Transverse colon (tissue), 4 donors: ENCODE data around the gene NRP1. TPM values are rescaled to one million over a fixed set of nuclear protein-coding genes. Genes with fewer than 3 reads are reported as not detected.
A peak's percentile ranks its signal among the peaks of the same experiment; 100 is the strongest.

Experiments used
- DNase-seq: peaks from one replicate; pipeline ENCODE4 v3.0.0-alpha.2; 2019
- H3K27ac ChIP-seq, 4 donors: fragments of 200-600 bp; sonication (generic); 2 replicates each; pipeline ENCODE4 v1.5.1; 2016 to 2018; ENCODE audit warnings: inconsistent platforms in 4 of 4
- H3K27me3 ChIP-seq: fragments of 200-600 bp; sonication (generic); 2 replicates; pipeline ENCODE4 v1.5.1; 2017; ENCODE audit warnings: inconsistent platforms
- H3K36me3 ChIP-seq, 4 donors: fragments of 200-600 bp; sonication (generic); 2 replicates each; pipeline ENCODE4 v1.5.1; 2017 to 2019; ENCODE audit warnings: inconsistent platforms in 4 of 4
- H3K4me1 ChIP-seq, 4 donors: fragments of 200-600 bp; sonication (generic); 2 replicates each; pipeline ENCODE4 v1.5.1; 2017 to 2020; ENCODE audit warnings: inconsistent platforms in 4 of 4
- H3K4me3 ChIP-seq, 4 donors: fragments of 200-600 bp; sonication (generic); 1 replicate in 1 of 4; 2 replicates in 3 of 4; pipeline versions ENCODE4 v1.5.1 to v1.6.1; 2017 to 2019; ENCODE audit warnings: inconsistent platforms in 4 of 4
- H3K9me3 ChIP-seq, 2 donors: fragments of 200-600 bp; sonication (generic); 2 replicates each; pipeline ENCODE4 v1.5.1; 2017 to 2019; ENCODE audit warnings: inconsistent platforms in 2 of 2
- EP300 ChIP-seq: sonication (generic); formaldehyde crosslinking; IDR thresholded peaks from one replicate; pipeline ENCODE4 v1.6.1; 2017; ENCODE audit warnings: antibody characterized with exemption, low read depth
- POLR2A ChIP-seq: fragments of 450-650 bp; IDR thresholded peaks from one replicate; pipeline ENCODE4 v1.6.1; 2016; ENCODE audit warnings: antibody characterized with exemption, mild to moderate bottlenecking, moderate library complexity
- POLR2AphosphoS5 ChIP-seq, 3 donors: sonication (generic); formaldehyde crosslinking; IDR thresholded peaks; one replicate each; pipeline ENCODE4 v1.6.1; 2016; ENCODE audit warnings: antibody characterized with exemption in 3 of 3
- WGBS, 2 donors: methylation state at CpG; one replicate each; pipeline ENCODE4 v1.1.5; 2018; ENCODE audit warnings: low coverage in 1 of 2; 5-methylcytosine and 5-hydroxymethylcytosine counted together
- in situ Hi-C, 4 donors: fragments of 200-750 bp; cut with MboI; loops; one replicate each; pipeline versions ENCODE4 v1.15.0 to v1.15.1; 2017; ENCODE audit warnings: low sequenced_read_pairs in 3 of 4, low pct_ligation_motif_present in 1 of 4, low pct_unique_long_range_greater_than_20kb in 1 of 4
- intact Hi-C: fragments of 100-400 bp; cut with DNase I; formaldehyde crosslinking; loops from one replicate; pipeline ENCODE4 v1.15.1; 2023; ENCODE audit warnings: low total_unique reads
- total RNA-seq, 4 donors: library from RNA; depleted of rRNA; stranded (reverse); fragments of >200 nt; gene quantifications; one replicate each; pipeline ENCODE4 v1.1.0, GENCODE V29; 2016
- TF ChIP-seq, protein P1 (sequence below), 5 experiments: fragments of 200-600 bp in 3 of 5; fragments of 450-650 bp in 2 of 5; sonication (generic) in 3 of 5; IDR thresholded peaks; 1 replicate in 2 of 5; 2 replicates in 3 of 5; pipeline ENCODE4 v1.5.1; 2016 to 2017; ENCODE audit warnings: antibody characterized with exemption in 5 of 5, inconsistent platforms in 3 of 5, mild to moderate bottlenecking in 2 of 5, moderate library complexity in 1 of 5

Gene NRP1
- total RNA-seq, 4 donors from 2014 or later = 14.1 to 35.5 (median 19.5) TPM

DNA sequence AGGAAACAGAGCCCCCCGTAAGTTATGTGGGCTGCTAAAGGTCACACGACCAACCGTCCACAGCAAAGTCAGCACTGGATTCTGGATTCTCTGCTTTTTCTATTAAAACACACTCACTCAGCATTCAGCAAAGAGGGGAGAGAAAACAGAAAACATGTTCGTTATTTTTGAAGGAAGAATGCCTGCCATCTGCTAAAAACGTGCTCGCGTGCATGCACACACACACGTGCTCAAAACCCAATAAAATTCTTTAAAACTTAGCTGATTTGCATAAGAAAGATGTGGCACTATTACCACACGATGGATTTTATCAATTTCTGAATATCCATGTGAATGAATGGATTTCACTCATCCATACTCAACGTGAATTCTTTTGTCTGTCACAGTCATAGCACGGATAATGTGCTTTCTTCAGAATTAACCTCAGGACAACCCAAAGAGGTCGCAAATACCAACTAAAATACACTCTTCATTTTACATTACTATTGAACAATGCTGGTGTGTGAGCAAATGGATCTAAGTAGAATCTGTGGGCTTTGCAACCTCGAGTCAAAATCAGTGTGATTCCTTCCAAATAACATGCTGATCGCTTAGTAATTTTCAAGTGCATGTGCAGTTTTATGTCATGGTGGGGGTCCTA is 40.8 kb downstream of the NRP1 start:
- Histone ChIP-seq H3K9me3 (no peaks in the 10 kb centered on the region), H3K27me3 (no peaks in the 10 kb centered on the region), H3K4me1 (peaks cover 0 to 5% (median 0%) of the 10 kb centered on the region in 4 donors), H3K27ac (no peak overlapping the region), H3K4me3 (no peak overlapping the region), H3K36me3 (no peaks in the 10 kb centered on the region)
- WGBS, 2 donors = 79 to 89% methylated on average over 12 to 14 of the region's 14 CpGs
- in situ Hi-C loops = no loop called here
- intact Hi-C loops = no loop called here
- no peak for DNase-seq
- TF ChIP-seq EP300 (no peak), POLR2AphosphoS5 (IDR thresholded peaks at IDR 0.05) (no peak), POLR2A (no peak)
- TF ChIP-seq, protein P1, sequence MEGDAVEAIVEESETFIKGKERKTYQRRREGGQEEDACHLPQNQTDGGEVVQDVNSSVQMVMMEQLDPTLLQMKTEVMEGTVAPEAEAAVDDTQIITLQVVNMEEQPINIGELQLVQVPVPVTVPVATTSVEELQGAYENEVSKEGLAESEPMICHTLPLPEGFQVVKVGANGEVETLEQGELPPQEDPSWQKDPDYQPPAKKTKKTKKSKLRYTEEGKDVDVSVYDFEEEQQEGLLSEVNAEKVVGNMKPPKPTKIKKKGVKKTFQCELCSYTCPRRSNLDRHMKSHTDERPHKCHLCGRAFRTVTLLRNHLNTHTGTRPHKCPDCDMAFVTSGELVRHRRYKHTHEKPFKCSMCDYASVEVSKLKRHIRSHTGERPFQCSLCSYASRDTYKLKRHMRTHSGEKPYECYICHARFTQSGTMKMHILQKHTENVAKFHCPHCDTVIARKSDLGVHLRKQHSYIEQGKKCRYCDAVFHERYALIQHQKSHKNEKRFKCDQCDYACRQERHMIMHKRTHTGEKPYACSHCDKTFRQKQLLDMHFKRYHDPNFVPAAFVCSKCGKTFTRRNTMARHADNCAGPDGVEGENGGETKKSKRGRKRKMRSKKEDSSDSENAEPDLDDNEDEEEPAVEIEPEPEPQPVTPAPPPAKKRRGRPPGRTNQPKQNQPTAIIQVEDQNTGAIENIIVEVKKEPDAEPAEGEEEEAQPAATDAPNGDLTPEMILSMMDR (IDR thresholded peaks at IDR 0.05) = no peak

DNA sequence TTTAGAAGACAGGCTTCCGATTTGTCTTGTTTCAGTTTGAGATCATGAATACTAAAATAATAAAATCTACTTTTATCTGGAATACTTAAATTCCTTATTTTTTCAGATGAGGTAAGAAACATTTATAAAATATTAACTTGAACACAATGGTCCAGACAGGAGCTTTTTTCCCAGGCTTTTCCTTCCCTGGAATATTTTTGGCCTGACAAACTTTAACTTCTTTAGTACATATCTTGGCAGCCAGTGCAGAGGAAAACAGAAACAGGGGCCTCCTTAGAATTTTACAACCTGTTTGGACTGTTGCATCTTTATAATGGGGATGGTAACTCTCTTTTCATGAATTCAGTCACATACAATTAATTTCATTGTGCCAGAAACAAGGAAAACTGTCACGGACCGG is 41.4 kb downstream of the NRP1 start:
- no peak overlapping the region for H3K4me3 ChIP-seq
- H3K27ac ChIP-seq = no peak overlapping the region
- DNase-seq = no peak
- H3K4me1 ChIP-seq = peaks cover 0 to 5% (median 0%) of the 10 kb centered on the region in 4 donors
- TF ChIP-seq EP300 = no peak
- TF ChIP-seq, protein P1 (IDR thresholded peaks at IDR 0.05) = no peak
- TF ChIP-seq POLR2A = no peak
- no peak for TF ChIP-seq POLR2AphosphoS5 (IDR thresholded peaks at IDR 0.05)
- H3K9me3 ChIP-seq = no peaks in the 10 kb centered on the region
- no peaks in the 10 kb centered on the region for H3K27me3 ChIP-seq
- H3K36me3 ChIP-seq = no peaks in the 10 kb centered on the region
- in situ Hi-C loops (no loop called here), intact Hi-C loops (no loop called here)
- WGBS, 2 donors = 77 to 90% methylated on average over 3 of the region's 3 CpGs

DNA sequence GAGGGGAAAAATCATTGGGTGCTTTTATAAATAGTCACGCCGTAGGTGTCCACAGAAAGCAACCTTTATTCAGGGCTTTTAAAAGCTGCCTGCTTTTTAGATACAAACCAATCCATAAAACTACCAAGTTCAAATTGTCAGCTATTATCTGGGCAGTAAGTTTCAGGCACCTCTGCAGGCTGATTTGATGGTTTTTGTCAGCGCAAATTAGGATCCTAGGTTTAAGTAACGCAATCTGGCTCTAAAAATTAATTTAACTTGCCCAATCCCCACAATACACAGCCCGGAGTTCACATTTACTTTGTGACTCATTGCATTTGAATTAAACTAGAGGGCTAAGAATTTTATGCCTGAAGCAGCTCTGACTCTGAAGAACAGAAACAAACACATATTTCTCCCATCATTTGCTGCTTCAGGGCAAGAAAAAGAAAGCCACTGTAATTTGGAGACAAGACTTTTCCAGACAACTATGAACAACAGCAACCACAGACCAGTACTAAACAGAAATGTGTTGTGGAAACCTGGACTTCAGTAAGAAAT is 43.3 kb downstream of the NRP1 start:
- intact Hi-C loops = no loop called here
- WGBS, 2 donors = 59 to 75% methylated on average over 5 of the region's 5 CpGs
- in situ Hi-C loops = no loop called here
- H3K9me3 ChIP-seq = no peaks in the 10 kb centered on the region
- H3K27ac ChIP-seq = peak overlapping the region in 2 of 4 donors; percentile 44 to 49
- TF ChIP-seq EP300 (no peak), POLR2A (no peak), POLR2AphosphoS5 (IDR thresholded peaks at IDR 0.05) (no peak)
- TF ChIP-seq, protein P1 (IDR thresholded peaks at IDR 0.05) = no peak
- H3K4me3 ChIP-seq = no peak overlapping the region
- peaks cover 0 to 5% (median 0%) of the 10 kb centered on the region in 4 donors for H3K4me1 ChIP-seq
- no peaks in the 10 kb centered on the region for H3K36me3 ChIP-seq
- no peak for DNase-seq
- no peaks in the 10 kb centered on the region for H3K27me3 ChIP-seq

GRCh38 chr10:33290321-33291052 is 44.0 kb downstream of the NRP1 start:
- Histone ChIP-seq H3K4me1 (peaks cover 0 to 5% (median 0%) of the 10 kb centered on the region in 4 donors), H3K36me3 (no peaks in the 10 kb centered on the region), H3K9me3 (no peaks in the 10 kb centered on the region), H3K27me3 (no peaks in the 10 kb centered on the region), H3K27ac (peak overlapping the region in 2 of 4 donors; percentile 44 to 49), H3K4me3 (no peak overlapping the region)
- whole genome bisulfite sequencing, 2 donors = 79 to 85% methylated on average over 11 to 13 of the region's 13 CpGs
- no peak for TF ChIP-seq POLR2A
- TF ChIP-seq POLR2AphosphoS5 (IDR thresholded peaks at IDR 0.05) = no peak
- no peak for TF ChIP-seq EP300
- intact Hi-C loops (no loop called here), in situ Hi-C loops (no loop called here)
- DNase-seq = no peak
